AG09309 (cell line): Measurements from ENCODE around the gene CAVIN1.
"Not testable (repeated sequence)": the region's sequence is repeated elsewhere in the genome, so short reads cannot be mapped to it uniquely, and the experiment has no call there.

ENCODE experiments used
- DNase-seq: peaks from one replicate; pipeline ENCODE4 v3.0.0-alpha.2; 2010; ENCODE audit warnings: low read depth
- H3K4me3 ChIP-seq: 2 replicates; pipeline ENCODE4 v1.5.1; 2011; ENCODE audit warnings: mild to moderate bottlenecking, low read depth, low read length, moderate library complexity; ENCODE audit not compliant: control insufficient read depth
- TF ChIP-seq, protein P1 (sequence below): IDR thresholded peaks from 2 replicates; pipeline ENCODE4 v1.5.1; 2011; ENCODE audit warnings: mild to moderate bottlenecking, low read depth, low read length, inconsistent platforms; ENCODE audit not compliant: insufficient read depth, control insufficient read depth; ENCODE audit errors: missing control alignments

Gene CAVIN1

DNA sequence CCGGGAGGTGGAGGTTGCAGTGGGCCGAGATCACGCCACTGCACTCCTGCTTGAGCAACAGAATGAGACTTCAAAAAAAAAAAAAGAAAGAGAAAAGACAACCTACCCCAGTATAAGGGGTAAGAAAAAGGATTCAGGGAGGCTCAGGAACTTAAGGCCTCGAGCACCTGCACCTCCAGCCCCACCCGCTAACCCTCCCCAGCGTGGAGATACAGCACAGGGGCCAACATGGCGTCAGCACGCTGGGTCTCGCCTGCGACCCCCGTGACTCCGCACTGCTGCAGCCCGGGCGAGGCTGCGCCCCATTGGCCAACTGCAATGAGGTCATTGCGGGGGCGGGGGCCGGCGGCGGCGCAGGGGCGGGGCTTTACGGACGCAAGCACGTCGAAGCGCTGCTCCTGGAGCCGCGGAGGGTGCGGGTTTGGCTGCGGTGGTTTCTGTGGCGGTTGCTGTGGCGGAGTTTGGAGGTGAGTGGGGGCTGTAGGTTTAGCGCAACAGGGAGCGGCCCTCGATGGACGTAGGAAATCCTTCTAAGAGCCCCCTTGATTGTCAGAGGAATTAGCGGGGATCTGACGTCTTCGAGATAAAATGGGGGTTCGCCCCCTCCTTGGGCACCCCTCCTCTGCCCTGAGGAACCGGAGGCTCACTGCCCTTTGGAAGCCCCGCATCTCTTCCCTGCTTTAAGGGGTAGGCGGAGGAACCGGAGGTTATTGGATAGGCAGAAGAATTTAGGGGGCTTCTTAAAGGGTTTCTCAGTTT, 35.6 kb upstream of the CAVIN1 start, which contains the start of gene ATP6V0A1:
Gene ATP6V0A1, plus strand, starts transcription at position 382 of the 759 bp plus-strand sequence. CDS start 2,017 bp downstream, outside the sequence.
- DNase-seq = no peak

DNA sequence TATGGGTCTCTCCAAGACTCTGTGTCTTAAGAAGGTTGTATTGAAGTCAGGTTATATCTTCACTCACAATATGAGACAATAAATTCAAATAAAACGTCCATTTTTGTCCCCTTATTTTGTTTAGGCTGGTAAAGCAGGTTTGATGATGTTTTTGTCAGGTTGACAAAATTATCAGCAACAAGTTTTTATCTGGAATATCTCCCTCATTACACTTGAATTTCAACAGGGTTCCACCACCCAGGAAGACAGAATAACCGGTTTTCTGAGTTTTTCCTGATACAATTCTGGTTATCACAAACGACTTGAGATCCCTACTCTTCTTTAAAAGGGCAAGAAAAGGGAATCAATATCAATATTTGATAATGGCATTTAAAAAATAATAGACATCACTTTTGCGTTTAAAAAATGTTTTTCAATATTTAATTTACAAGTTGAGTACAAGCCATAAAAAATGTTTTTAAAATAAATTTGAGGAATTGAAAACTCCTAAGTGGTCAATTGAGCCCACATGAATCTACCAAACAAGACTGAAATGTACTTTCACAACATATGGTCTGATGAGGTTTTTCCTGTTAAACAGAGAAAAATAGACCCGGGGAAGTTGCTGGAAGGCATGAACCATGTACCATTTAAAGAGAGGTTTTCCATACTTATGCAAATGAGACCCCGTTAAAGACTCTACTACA, 34.2 kb upstream of the CAVIN1 start:
- no peak for DNase-seq
- H3K4me3 ChIP-seq = no peak overlapping the region
- TF ChIP-seq, protein P1, sequence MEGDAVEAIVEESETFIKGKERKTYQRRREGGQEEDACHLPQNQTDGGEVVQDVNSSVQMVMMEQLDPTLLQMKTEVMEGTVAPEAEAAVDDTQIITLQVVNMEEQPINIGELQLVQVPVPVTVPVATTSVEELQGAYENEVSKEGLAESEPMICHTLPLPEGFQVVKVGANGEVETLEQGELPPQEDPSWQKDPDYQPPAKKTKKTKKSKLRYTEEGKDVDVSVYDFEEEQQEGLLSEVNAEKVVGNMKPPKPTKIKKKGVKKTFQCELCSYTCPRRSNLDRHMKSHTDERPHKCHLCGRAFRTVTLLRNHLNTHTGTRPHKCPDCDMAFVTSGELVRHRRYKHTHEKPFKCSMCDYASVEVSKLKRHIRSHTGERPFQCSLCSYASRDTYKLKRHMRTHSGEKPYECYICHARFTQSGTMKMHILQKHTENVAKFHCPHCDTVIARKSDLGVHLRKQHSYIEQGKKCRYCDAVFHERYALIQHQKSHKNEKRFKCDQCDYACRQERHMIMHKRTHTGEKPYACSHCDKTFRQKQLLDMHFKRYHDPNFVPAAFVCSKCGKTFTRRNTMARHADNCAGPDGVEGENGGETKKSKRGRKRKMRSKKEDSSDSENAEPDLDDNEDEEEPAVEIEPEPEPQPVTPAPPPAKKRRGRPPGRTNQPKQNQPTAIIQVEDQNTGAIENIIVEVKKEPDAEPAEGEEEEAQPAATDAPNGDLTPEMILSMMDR = no peak

More for the DNA sequence above, 35.6 kb upstream of the CAVIN1 start, which contains the start of gene ATP6V0A1:
- peak within 1 kb of the TSS; percentile 60 for H3K4me3 ChIP-seq
- TF ChIP-seq, protein P1 = no peak

DNA sequence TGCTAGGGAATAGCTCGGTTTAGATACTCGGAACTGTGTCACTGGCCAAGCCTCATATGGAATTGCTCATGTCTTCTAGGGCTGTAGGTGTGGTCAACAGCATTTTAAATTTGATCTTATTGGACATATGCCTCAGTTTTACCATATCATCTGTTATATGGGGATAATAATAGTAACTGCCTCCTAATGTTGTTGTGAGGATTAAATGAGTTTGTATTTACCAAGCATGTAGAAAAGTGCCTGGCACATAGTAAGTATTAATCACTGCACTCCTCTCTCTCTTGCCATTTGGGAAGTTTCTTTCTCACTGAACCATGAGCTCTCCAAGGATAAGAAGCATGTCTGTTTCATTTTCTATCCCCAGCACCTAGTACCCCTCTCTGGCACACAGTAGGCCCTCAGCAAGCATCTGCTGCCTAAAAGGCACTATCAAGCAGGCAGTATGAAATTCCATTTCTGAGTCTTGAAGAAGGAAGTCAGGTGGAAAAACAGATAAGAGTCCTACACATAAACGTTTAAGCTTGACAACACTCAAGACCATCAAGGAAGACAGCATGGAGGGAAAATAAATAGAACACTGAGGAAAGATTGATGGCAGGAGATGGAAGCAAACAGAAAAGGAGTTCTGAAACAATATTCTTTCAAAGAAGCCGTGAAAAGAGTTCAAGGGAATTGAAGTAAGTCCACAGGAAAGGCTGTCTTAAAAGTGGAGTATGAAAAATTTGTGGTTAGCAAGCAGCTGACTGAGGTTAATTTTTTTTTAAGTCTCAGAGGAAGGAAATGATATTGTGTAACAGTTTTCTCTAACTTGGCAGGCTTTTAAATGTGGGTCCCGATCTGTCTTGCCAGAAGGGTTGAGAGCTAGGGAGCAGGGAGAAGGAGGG, 33.4 kb upstream of the CAVIN1 start:
- peak; percentile 49 for DNase-seq
- TF ChIP-seq, protein P1 = no peak
- no peak overlapping the region for H3K4me3 ChIP-seq

DNA sequence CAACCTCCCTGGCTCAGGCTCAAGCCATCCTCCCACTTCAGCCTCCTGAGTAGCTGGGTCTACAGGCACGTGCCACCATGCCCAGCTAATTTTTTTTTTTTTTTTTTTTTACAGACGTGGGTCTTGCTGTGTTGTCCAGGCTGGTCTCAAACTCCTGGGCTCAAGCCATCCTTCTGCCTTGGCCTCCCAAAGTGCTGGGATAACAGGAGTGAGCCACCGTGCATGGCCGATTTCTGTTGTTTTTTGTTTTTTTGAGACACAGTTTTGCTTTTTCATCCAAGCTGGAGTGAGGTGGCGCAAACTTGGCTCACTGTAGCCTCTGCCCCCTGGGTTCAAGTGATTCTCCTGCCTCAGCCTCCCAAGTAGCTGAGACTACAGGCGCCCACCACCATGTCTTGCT, 31.9 kb upstream of the CAVIN1 start:
- H3K4me3 ChIP-seq, DNase-seq: not testable (repeated sequence)

DNA sequence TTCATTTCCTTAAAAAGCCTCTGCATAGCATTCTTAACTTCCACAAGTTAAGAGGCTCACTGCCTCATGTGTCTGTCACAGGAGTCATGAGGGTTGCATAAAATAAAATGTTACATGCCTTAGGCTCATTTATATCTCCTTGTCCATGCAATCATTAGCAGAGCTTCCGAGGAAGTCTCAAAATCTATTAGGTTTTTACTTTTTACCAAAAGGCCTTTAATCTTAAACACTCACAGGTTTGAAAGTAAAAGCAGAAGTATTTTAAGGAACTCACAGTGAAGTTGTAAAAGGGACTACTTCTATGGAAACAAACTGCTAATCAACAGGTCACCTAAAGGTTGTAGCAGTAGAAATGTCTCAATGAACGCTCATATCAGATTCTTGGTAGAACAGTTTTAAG, 30.4 kb upstream of the CAVIN1 start:
- DNase-seq = no peak
- TF ChIP-seq, protein P1 = no peak
- H3K4me3 ChIP-seq = no peak overlapping the region

DNA sequence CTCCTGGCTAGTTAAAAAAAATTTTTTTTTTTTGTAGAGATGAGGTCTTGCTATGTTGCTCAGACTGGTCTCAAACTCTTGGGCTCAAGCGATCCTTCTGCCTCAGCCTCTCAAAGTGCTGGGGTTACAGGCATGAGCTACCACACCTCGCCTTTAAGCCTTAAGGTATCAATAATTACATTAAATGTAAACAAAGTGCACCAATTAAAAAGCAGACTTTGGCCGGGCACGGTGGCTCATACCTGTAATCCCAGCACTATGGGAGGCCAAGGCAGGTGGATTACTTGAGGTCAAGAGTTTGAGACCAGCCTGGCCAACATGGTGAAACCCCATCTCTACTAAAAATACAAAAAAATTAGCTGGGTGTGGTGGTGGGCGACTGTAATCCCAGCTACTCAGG, 28.2 kb upstream of the CAVIN1 start:
- not testable (repeated sequence) for DNase-seq

DNA sequence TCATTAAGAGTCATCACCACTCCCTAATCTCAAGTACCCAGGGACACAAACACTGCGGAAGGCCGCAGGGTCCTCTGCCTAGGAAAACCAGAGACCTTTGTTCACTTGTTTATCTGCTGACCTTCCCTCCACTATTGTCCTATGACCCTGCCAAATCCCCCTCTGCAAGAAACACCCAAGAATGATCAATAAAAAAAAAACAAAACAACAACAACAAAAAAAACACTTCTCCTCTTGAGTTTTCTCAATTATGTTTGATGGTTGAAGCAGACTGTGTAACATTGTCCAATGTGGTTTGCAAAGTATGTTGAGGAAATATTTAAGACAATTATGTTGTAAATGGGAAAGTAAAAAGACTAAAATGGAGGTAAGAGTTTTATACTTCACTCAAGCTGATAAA, 26.8 kb upstream of the CAVIN1 start:
- not testable (repeated sequence) for H3K4me3 ChIP-seq, DNase-seq

More for the DNA sequence above, 28.2 kb upstream of the CAVIN1 start:
- not testable (repeated sequence) for H3K4me3 ChIP-seq

DNA sequence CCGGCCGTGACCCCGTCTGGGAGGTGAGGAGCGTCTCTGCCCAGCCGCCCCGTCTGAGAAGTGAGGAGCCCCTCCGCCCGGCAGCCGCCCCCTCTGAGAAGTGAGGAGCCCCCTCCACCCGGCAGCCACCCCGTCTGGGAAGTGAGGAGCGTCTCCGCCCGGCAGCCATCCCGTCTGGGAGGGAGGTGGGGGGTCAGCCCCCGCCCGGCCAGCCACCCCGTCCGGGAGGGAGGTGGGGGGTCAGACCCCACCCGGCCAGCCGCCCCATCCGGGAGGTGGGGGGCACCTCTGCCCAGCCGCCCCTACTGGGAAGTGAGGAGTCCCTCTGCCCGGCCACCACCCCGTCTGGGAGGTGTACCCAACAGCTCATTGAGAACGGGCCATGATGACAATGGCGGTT, 26.1 kb upstream of the CAVIN1 start:
- H3K4me3 ChIP-seq, DNase-seq: not testable (repeated sequence)
